22Rv1 (cell line): ENCODE measurements around the gene CPNE4.

Experiments
- H3K27ac ChIP-seq: fragments of 450-650 bp; 2 replicates; pipeline ENCODE4 v1.5.1; 2017
- ZFX ChIP-seq: fragments of 450-650 bp; IDR thresholded peaks from 2 replicates; pipeline ENCODE4 v1.6.1; 2017; ENCODE audit warnings: antibody characterized with exemption, borderline replicate concordance
- TF ChIP-seq, protein P1 (sequence below): fragments of 450-650 bp; IDR thresholded peaks from 2 replicates; pipeline ENCODE4 v1.5.1; 2017; ENCODE audit warnings: mild to moderate bottlenecking

Gene CPNE4

GRCh38 chr3:131821191-131821762 lies 213.5 kb downstream of the CPNE4 start:
- H3K27ac ChIP-seq = no peak overlapping the region
- TF ChIP-seq, protein P1, sequence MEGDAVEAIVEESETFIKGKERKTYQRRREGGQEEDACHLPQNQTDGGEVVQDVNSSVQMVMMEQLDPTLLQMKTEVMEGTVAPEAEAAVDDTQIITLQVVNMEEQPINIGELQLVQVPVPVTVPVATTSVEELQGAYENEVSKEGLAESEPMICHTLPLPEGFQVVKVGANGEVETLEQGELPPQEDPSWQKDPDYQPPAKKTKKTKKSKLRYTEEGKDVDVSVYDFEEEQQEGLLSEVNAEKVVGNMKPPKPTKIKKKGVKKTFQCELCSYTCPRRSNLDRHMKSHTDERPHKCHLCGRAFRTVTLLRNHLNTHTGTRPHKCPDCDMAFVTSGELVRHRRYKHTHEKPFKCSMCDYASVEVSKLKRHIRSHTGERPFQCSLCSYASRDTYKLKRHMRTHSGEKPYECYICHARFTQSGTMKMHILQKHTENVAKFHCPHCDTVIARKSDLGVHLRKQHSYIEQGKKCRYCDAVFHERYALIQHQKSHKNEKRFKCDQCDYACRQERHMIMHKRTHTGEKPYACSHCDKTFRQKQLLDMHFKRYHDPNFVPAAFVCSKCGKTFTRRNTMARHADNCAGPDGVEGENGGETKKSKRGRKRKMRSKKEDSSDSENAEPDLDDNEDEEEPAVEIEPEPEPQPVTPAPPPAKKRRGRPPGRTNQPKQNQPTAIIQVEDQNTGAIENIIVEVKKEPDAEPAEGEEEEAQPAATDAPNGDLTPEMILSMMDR = no peak
- no peak for TF ChIP-seq ZFX

- TF ChIP-seq ZFX = no peak
- TF ChIP-seq, protein P1 = no peak
- no peak overlapping the region for H3K27ac ChIP-seq
Observed at GRCh38 chr3:131819381-131820055, 215.3 kb downstream of the CPNE4 start.

DNA sequence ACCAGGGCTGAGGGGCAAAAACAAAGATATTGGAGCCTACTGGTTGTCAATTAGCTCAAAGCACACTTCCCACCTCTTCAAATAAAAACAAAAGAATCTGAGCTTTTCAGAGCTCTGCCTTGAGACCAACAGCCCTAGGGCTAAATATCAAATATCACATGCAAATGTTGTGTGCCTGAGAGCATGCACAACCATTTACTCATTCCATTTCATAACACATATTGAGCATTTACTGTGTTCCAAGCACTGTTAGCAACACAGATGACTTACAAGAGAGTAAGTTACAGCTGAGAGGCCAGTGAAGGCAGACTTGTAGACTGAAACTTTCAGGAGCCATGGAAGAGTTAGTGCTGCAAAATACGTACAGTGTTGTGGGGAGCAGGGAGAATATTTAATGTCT lies 222.4 kb downstream of the CPNE4 start:
- H3K27ac ChIP-seq = no peak overlapping the region
- TF ChIP-seq ZFX = no peak
- TF ChIP-seq, protein P1 = no peak

GRCh38 chr3:131811481-131811880 lies 223.3 kb downstream of the CPNE4 start:
- H3K27ac ChIP-seq = no peak overlapping the region
- TF ChIP-seq, protein P1 = no peak
- no peak for TF ChIP-seq ZFX

DNA sequence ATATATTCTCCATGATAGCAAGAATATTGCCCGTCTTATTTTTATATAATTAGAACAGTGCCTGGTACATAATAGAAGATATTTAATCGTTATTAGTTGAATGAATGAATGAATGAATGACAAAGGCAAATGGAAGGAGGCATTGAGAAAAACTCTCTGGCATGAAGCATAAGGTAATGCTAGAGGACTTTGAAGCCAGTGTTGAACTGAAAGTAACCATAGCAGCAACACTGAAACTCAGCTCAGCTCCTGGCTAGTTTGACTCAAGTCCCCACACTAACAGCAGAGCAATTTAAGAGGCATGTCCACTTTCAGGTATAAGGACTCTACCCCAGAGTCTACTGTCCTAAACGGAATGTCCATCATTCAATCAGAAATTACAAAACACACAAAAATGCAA lies 227.0 kb downstream of the CPNE4 start:
- TF ChIP-seq ZFX = no peak
- TF ChIP-seq, protein P1 = no peak
- no peak overlapping the region for H3K27ac ChIP-seq

DNA sequence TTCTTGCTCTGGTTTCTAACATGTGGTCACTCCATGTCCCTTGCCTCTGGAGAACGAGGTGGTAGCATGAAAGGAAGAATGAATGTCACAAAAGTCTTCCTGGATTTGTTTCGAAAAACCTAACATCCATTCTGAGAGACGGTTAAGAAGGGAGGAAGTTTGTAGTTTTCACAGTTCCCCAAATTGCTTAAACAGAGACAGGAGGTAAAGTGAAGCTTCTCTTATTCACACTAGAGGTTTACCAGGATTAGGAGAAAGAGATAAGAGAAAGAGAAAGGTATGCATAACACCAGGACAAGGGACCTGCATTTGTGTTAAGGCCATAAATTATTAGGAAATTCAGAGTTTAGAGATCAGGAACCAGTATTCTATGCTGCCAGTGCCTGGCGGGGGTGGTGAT lies 228.1 kb downstream of the CPNE4 start:
- TF ChIP-seq, protein P1 = no peak
- no peak for TF ChIP-seq ZFX
- H3K27ac ChIP-seq = no peak overlapping the region

GRCh38 chr3:131804565-131805133 lies 230.2 kb downstream of the CPNE4 start:
- TF ChIP-seq ZFX = no peak
- H3K27ac ChIP-seq = no peak overlapping the region
